HG02981 (cell line): ENCODE data around the gene TNNI3K.

Source experiments
- ATAC-seq: cut with Tn5 transposase; IDR thresholded peaks from one replicate; pipeline ENCODE4 v1.9.1; 2021; ENCODE audit warnings: mild to moderate bottlenecking, moderate library complexity; ENCODE audit not compliant: unreplicated experiment

Gene TNNI3K

DNA sequence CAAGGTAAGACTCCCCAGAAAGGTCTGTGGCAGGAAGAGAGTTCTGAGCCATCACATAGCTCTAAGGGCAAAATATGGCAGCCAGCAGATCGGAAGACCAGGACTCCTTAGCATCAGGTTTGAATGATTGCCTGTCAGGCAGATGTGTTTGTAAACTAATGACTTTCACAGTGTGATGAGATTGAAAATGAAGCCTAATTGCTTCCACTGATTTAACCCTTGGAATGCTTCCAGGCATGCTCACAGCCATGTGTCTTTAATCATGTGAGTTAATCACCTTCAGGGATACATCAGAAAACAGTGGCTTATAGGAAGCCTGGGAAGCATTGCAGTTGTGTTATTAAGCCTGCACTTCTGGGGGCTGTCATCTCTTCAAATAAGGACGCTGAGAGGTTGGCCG lies 194.4 kb downstream of the TNNI3K start:
- ATAC-seq: no peak

DNA sequence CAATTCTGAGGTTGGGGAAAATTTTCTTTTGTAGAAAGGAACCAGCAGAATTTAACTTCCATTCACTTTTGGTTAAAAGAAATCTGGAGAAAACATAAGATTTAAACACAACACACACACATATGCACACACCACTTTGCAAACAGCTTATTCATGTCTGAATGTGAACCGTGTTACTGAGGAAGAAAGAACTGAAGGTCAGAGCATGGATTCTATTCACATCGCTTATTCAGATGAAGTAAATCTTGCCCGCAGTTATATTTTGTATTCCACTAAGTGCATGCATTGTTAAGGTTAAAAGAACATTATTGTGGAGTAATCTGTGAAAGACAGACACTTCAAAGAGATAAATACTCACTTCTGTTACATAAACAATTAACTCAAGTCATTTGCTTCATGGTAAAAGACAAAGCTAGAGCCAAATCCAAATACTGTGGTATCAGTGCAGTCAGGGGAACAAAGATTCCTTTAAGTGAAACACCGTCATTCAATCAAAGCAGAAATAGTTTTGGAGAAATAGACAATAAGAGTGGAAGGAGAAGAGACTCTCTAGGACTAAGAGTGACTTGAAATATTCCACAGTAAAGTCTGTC lies 195.3 kb downstream of the TNNI3K start:
- ATAC-seq: no peak

DNA sequence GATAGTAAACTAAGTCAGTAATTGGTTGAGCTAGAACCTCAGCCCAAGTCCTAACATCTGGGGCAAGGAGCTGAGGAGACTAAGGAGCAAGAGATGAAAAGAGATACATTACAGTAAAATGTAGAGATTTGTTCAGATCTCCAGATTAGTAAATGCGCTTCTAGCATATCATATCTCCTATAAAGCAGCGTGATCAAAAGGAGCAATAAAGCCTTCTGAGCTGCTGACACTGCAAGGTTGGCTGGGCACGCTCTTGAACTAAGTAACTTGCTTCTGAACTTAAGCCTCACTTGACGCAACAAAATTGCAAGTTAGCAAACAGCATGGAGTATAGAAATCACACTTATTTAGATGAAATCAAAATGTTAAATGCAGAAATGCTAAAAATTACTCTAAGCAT lies 196.3 kb downstream of the TNNI3K start:
- ATAC-seq: no peak

DNA sequence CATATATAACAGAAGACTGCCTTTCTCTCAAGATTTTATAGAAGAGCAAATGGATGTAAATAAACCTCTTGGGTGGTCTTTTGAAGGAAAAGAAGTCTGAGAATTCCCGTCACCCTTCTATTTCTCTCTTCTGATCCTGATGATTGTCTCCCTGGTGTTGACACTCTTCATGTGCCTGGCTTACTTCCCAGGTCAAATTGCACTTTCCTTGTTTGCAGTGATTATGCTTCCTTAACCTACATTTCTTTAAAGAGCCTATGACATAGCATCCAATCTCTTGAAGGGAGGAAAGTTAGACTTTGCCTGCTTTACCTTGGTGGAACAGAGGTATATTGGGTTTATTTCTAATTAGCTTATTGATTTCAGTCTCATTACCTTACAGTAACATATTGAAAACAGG lies 197.1 kb downstream of the TNNI3K start:
- ATAC-seq: no peak

DNA sequence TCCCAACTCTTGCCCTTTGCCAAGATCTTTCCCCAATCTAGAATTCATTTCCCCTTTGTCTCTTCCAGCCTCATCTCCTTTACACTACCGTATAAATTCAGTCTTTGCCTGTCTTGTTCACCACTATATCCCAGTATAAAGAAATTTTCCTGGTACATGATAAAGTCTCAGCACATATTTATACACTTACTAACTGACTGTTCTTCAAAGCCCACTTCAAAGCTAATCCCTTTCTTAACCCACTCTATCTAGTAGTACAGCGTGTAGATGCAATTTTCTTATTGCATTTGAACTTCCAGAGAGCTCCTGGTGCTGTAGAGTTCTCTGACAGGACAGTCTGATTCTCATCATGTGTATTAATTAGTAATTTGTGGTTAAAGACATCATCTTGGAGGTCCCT lies 199.1 kb downstream of the TNNI3K start:
- no peak for ATAC-seq

DNA sequence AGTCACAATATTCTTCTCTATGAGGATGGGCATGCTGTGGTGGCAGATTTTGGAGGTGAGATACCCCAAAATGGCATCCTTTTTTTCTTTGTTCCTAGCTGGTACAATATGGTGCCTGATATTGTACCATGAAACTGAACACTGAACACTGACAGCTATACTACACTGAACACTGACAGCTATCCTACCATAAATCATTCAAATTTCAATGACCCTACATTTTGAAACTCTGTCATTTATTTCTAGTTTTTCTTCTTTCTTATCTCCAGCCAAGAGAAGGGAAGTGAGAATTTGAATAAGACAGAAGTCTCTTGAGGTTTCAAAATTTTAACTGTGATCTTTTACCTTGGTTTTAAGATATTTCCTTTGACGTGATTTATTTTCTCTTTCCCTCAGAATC lies 200.9 kb downstream of the TNNI3K start:
- ATAC-seq: peak; percentile 53

DNA sequence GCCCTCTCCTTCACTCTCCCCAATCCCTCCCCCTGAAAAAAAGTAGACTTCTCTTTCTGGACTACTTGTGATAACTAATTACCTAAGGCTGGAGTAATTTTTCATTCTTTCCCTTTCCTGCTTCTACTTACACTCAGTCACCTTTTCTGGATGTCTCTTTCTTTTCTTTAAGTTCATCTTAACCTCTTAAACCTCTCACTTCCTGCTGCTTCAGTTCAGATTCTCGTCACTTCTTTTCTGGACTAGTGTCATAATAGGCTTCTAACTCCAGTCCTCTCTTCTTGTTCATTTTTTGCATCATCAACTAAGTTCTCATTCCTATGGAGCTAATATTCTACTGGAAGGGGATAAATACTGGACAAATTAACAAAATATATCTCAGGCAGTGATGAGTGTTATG lies 201.8 kb downstream of the TNNI3K start:
- no peak for ATAC-seq

DNA sequence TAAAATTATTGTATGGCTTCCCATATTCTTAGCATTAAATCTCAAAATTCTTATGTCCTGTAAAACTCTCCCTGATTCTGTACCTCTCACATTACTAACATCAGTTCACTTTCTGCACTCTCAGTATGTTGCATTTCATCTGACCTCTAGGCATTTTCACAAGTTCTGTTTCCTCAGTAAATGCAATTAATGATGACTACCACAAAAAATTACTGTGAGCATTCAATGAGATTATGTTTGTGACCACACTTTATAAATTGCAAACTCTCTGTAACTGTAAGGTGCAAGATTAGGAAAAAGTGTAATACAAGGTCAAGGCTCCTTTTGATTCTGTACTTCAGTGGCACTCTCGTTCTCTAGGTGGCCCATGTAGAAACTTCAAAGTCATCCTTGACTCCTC lies 216.8 kb downstream of the TNNI3K start:
- no peak for ATAC-seq

DNA sequence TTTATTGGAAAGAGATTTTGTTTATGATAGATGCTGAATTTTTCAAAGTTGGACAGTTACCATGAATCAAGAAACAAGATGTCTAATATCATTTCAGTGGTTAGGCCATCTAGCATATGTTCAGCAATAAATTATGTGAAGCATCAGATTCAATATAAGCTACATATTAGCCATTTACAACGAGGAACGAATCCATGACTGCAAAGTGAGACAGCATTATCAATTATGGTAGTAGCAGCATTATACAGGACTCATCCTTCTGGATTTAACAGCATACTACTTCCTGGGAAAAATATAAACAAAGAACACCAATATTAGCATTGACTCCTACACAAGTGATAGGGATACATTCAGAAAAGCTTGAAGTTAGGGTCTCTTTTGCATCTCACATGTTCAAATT lies 218.1 kb downstream of the TNNI3K start:
- no peak for ATAC-seq

DNA sequence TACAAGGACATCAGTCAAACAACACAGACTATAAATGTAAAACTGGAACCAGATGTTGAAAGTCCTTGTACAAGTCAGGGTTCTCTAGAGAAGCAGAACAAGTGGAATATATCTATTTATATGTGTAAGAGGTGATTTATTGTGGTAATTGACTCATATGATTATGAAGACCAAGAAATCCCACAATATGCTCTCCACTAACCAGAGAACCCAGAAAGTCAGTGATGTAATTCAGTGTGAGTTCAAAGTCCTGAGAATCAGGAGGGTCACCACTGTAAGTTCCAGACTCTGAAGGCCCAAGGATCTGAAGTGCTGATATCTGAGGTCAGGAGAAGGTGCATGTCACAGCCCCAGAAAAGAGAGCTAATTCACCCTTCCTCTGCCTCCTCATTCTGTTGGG lies 220.2 kb downstream of the TNNI3K start:
- ATAC-seq: no peak

DNA sequence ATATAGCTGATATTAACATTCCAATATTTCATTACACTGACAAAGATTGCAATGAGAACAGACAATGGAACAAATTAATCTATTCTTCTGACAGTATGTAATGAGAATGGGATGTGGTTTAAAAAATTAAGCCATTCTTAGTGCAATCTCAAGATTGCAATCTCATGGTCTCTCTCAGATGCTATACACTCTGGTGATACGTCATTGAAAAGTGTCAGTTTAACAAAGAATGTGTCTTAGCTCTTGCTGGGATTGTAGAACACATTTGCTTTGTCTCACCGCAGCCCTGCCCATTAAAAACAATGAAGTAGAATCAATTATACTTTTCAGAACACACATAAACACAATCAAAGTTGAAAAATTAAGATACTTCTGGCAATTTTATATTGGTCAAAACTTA lies 222.1 kb downstream of the TNNI3K start:
- ATAC-seq: no peak

DNA sequence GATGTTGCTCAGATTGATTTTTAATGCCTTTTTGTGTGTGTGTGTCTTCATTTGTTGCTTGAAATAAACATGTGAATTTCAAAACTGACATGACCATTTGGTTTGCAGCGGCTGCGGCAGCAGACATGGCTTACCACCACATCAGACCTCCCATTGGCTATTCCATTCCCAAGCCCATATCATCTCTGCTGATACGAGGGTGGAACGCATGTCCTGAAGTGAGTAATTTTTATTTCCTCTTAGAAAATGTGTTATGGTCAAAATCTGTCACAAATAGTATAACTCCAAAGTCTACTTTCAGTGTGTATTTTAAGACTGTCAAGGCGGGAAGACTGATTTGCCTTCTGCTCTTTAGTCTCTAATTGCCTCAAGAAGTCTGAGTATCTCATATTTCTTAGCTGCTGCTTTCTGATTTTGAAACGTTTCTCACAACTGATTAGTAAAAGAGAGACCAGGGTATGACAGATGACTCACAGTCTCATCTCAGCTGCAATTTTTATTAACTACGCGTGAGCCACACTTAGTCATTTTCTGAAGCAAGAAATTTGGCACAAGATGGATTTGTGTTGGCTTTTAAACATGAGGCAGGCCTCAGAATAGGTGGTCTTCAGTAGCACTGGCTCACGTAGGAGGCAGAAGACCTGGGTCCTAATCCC lies 228.3 kb downstream of the TNNI3K start:
- ATAC-seq: peak; percentile 72

DNA sequence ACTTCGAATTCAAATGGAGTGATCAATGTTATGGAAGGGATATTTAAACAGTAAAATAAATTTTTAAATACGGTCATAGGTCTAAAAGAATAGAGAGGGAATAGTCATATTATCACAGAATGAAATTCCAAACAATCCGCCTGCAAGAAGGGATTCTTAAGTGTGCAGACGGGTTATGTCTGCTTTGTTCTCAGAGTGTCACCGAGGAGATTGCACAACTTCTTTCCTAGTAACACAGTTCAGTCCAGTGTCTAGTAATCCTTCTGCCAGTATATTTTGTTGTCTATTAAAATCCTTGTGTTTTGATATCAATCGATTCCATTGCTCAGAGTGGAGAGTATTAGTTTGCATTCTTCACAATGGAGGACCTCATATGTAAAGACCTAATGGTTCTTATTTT lies 228.8 kb downstream of the TNNI3K start:
- no peak for ATAC-seq

DNA sequence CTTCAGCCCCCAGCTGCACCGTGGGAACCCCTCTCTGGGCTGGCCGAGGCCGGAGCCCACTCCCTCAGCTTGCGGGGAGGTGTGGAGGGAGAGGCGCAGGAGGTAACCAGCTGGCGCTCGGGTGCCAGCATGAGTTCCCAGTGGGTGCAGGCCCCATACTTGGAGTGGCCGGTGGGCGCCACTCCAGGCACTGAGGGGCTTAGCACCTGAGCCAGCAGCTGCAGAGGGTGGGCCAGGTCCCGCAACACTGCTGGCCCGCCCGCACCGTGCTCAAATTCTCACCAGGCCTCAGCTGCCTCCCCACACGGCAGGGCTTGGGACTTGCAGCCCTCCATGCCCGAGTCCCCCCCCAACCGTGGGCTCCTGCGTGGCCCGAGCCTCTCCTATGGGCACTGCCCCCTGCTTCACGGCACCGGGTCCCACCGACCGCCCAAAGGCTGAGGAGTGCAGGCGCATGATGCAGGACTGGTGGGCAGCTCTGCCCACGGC lies 230.1 kb downstream of the TNNI3K start:
- ATAC-seq: no peak

DNA sequence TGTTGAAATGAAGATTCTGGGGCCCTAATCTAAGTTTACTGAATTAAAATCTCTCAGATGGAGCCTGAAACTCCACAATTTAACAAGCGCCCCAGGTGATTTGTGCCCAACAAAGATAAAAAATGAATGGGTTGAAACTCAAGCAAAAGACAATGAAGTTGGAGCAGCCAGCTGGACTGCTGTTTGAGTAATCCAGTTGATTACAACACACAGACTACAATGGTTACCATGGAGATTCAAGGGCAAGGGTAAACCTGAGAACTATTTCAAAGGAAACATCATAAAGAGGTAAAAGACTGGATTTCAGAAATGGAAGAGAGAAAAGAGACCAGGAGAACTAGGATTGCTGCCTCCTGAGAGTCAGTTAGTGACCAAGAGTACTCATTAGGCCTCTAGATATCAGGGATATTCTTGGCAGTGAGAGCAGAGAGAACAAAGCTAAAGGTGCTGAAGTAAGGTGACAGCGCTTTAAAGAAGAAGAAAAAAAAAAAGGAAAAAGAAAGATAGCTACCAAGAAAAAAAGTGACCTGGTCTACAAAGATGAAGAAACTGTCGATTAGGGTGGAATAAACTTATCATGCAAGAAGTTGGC lies 232.7 kb downstream of the TNNI3K start:
- no peak for ATAC-seq

DNA sequence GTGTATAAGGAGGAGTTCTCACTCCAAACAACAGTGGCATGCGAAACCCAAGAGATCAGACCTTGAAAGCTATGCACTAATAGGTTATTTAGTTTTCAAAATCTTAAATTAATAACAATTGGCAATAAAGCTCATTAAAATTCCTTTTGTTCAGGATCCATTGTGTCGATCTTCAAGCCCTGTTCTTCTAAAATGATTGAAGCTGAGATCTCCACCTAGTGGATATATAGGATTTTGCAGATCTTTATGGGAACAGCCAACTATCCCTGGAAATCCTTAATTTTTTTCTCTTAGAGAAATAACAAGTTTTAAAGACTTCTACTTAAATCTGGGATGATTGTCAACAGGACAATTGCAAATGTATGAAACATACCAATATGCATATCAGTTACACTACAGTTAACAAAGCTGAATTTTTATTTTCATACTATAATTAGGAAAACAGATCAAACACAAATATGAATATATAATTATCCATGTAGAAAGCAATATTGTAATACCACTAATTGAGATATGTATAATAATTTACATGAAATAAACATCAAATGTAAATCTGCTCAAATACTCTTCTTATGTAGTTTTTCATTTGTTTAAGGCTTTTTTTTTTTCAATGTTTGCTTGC lies 233.9 kb downstream of the TNNI3K start:
- ATAC-seq: no peak

DNA sequence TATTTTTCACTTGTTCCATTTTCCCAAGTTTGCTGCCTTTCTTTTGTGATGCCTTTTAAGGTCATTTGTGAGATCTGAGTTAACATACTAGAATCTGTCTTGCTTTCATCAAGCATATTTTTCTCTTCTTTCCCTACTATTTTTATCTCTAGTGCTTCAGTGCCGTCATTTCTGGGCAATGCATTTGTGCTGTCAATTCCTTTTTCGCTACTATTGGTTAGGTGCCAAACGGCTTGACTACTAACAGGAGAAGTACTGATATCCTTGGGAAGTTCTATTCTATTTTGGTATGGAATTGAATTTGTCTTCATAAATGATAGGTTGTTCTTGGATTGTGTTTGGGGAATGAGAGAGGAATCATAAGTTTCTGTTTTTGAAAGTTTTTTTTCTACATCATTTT lies 235.1 kb downstream of the TNNI3K start:
- ATAC-seq: no peak

DNA sequence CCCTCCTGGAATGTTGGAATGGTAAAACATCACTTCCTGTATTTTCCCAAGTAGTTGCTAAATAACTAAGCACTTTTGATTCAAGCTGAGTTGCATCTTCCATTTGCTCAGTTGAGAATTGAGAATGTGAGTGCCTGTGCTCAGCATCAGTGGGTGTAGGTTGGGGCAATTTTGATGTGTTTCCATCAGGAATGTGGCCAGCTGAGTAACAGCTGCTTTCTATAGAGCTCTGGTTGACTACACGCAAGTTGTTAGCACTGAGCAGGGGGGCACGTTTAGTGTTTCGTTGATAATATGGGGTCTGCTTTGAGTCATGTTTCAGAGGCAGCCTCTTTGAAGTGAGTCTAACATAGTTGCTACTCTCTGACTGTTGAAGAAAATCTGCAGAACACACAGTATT lies 235.7 kb downstream of the TNNI3K start:
- ATAC-seq: no peak

DNA sequence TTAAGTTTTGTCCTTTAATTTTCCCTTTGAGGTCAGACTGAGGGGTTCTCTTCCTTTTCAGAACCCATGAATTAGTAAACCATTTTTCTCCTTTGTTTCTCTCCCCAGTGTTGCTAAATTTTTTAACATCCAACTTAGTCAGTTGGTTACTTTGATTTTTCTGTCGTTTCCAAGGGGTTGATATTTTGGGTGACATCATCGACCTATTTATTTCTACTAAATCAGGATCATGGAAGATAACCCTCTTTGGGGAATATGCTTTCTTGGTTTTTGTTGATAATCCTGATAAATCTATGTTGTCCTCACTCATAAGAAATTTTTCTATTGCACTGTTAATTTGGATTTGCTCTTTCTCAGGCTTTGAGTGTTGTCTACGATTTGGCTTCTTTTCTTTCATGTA lies 236.3 kb downstream of the TNNI3K start:
- ATAC-seq: no peak

DNA sequence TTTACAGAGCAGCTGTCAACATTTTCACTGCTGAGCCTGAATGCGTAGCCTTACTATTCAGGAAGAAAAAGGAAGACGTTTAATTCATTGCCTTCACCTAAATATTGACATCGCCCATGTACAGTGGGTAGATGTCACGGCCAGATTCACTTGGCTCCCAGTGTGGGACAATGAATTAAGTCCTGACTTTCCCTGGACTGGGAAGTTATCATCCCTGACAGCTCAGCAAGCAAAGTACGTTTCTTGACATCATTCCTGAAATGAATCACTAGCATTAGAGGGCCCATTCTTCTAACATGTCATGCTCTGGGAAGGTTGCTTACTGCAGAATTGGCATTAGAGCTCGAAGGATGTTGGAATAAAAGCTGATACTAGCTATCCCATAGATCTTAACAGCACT lies 239.4 kb downstream of the TNNI3K start:
- ATAC-seq: no peak

DNA sequence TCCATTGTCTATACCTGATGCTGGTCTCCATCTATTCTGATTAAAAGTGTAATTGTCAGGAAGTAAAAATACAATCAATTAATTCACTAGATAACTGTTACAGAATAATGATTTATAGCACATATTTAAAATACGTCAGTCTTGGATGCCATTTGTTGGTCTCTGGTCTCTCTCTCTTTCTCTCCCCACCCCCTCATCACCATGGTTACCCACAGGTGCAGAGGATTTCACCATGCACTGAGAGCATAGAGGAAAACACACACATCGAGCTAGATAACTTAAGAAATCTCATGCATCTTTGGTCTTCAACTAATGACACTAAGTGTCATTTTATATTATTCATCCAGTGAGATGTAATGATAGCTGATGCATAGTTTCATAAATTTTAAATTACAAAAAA lies 243.8 kb downstream of the TNNI3K start:
- no peak for ATAC-seq

DNA sequence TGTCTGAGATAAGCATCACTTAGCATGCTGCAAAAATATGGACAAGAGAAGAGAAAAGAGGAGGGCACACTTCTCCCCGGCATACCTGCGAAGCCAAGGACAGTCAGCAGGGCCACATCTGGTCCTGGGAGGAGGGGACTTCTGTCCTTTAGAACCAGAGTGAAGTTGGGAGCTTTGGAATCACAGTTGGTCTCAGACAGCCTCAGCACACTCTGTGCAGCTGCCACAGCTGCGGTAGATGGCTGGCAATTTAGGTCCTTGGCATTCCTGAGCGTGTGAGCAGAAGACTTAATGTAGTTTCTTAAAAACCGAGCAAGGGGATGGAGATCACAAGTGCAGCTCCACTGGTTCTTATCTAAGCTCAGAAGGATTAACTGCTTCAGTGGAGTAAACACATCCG lies 244.9 kb downstream of the TNNI3K start:
- ATAC-seq: no peak
